Breast epithelium (tissue), 4 donors: ENCODE results near the gene TFB1M. TPM values are rescaled to one million over a fixed set of nuclear protein-coding genes. Genes with fewer than 3 reads are reported as not detected.
A peak's percentile ranks its signal among the peaks of the same experiment; 100 is the strongest.

Source experiments
- DNase-seq, 2 donors: peaks; one replicate each; pipeline ENCODE4 v3.0.0-alpha.2; 2019; ENCODE audit warnings: low spot score in 2 of 2
- H3K27ac ChIP-seq, 2 donors: fragments of 200-600 bp; sonication (generic) in 1 of 2; one replicate each; pipeline ENCODE4 v1.5.1; 2016 to 2019; ENCODE audit warnings: mild to moderate bottlenecking in 1 of 2
- H3K27me3 ChIP-seq, 2 donors: fragments of 200-600 bp; sonication (generic) in 1 of 2; one replicate each; pipeline versions ENCODE4 v1.5.1 to v1.6.0; 2017 to 2019; ENCODE audit warnings: control low read depth in 1 of 2, mild to moderate bottlenecking in 1 of 2
- H3K36me3 ChIP-seq: fragments of 200-600 bp; one replicate; pipeline ENCODE4 v1.5.1; 2019
- H3K4me1 ChIP-seq, 2 donors: fragments of 200-600 bp; sonication (generic); one replicate each; pipeline ENCODE4 v1.5.1; 2016 to 2019; ENCODE audit warnings: control low read depth in 1 of 2
- H3K4me3 ChIP-seq, 3 donors: fragments of 200-600 bp; sonication (generic); 1 replicate in 2 of 3; 2 replicates in 1 of 3; pipeline ENCODE4 v1.5.1; 2016 to 2019; ENCODE audit warnings: mild to moderate bottlenecking in 3 of 3, moderate library complexity in 2 of 3
- H3K9me3 ChIP-seq, 2 donors: fragments of 200-600 bp; sonication (generic) in 1 of 2; one replicate each; pipeline ENCODE4 v1.5.1; 2016 to 2019; ENCODE audit warnings: control low read depth in 1 of 2
- CTCF ChIP-seq, 3 donors: fragments of 450-650 bp; IDR thresholded peaks; one replicate each; pipeline ENCODE4 v1.5.1; 2016 to 2017; ENCODE audit warnings: antibody characterized with exemption in 3 of 3, mild to moderate bottlenecking in 3 of 3, moderate library complexity in 3 of 3
- POLR2A ChIP-seq: fragments of 450-650 bp; IDR thresholded peaks from one replicate; pipeline ENCODE4 v1.6.1; 2016; ENCODE audit warnings: antibody characterized with exemption, mild to moderate bottlenecking, moderate library complexity
- POLR2AphosphoS5 ChIP-seq, 3 donors: sonication (generic); formaldehyde crosslinking; IDR thresholded peaks; one replicate each; pipeline ENCODE4 v1.6.1; 2017; ENCODE audit warnings: antibody characterized with exemption in 3 of 3
- intact Hi-C: fragments of 100-400 bp; cut with DNase I; formaldehyde crosslinking; loops from one replicate; pipeline ENCODE4 v1.15.1; 2023; ENCODE audit warnings: low total_unique reads
- total RNA-seq, 3 donors: library from RNA; depleted of rRNA; stranded (reverse); fragments of >200 nt; gene quantifications; one replicate each; pipeline ENCODE4 v1.1.0, GENCODE V29; 2016

The TFB1M gene
- total RNA-seq, 3 donors from 2014 or later, result 9.9 to 28.5 (median 18.4) TPM

GRCh38 chr6:155215906-155216305 lies 98.4 kb downstream of the TFB1M start:
- Histone ChIP-seq H3K27me3 (no peaks in the 10 kb centered on the region), H3K4me1 (no peaks in the 10 kb centered on the region), H3K4me3 (no peak overlapping the region), H3K36me3 (no peaks in the 10 kb centered on the region), H3K27ac (no peak overlapping the region), H3K9me3 (peaks cover 0 to 4% of the 10 kb centered on the region in 2 donors)
- TF ChIP-seq CTCF (IDR thresholded peaks at IDR 0.05) (no peak), POLR2AphosphoS5 (IDR thresholded peaks at IDR 0.05) (no peak), POLR2A (no peak)
- intact Hi-C loops, result no loop called here
- no peak for DNase-seq

- Histone ChIP-seq H3K36me3 (no peaks in the 10 kb centered on the region), H3K4me1 (no peaks in the 10 kb centered on the region), H3K9me3 (peaks cover 0 to 4% of the 10 kb centered on the region in 2 donors), H3K4me3 (no peak overlapping the region), H3K27me3 (no peaks in the 10 kb centered on the region), H3K27ac (peak overlapping the region; percentile 2 to 63)
- intact Hi-C loops, result no loop called here
- TF ChIP-seq POLR2A, result no peak
- no peak for TF ChIP-seq POLR2AphosphoS5 (IDR thresholded peaks at IDR 0.05)
- no peak for DNase-seq
Measured at GRCh38 chr6:155213611-155214372, 100.5 kb downstream of the TFB1M start.

- DNase-seq, result peak in 1 of 2 donors; percentile 48
- TF ChIP-seq CTCF (IDR thresholded peaks at IDR 0.05), result no peak
- TF ChIP-seq POLR2A, result no peak
- TF ChIP-seq POLR2AphosphoS5 (IDR thresholded peaks at IDR 0.05), result no peak
- H3K4me3 ChIP-seq, result no peak overlapping the region
- peak overlapping the region; percentile 2 to 63 for H3K27ac ChIP-seq
- peaks cover 0 to 4% of the 10 kb centered on the region in 2 donors for H3K9me3 ChIP-seq
- H3K36me3 ChIP-seq, result no peaks in the 10 kb centered on the region
- H3K4me1 ChIP-seq, result no peaks in the 10 kb centered on the region
- H3K27me3 ChIP-seq, result no peaks in the 10 kb centered on the region
- intact Hi-C loops, result no loop called here
Measured at GRCh38 chr6:155212616-155213380, 101.5 kb downstream of the TFB1M start.

GRCh38 chr6:155212106-155212505 lies 102.2 kb downstream of the TFB1M start:
- Histone ChIP-seq H3K36me3 (no peaks in the 10 kb centered on the region), H3K4me1 (no peaks in the 10 kb centered on the region), H3K27me3 (no peaks in the 10 kb centered on the region), H3K4me3 (no peak overlapping the region), H3K27ac (no peak overlapping the region), H3K9me3 (peaks cover 0 to 4% of the 10 kb centered on the region in 2 donors)
- intact Hi-C loops, result no loop called here
- TF ChIP-seq CTCF (IDR thresholded peaks at IDR 0.05) (no peak), POLR2AphosphoS5 (IDR thresholded peaks at IDR 0.05) (no peak), POLR2A (no peak)
- DNase-seq, result no peak

- Histone ChIP-seq H3K27me3 (no peaks in the 10 kb centered on the region), H3K36me3 (no peaks in the 10 kb centered on the region), H3K27ac (no peak overlapping the region), H3K9me3 (peaks cover 0 to 4% of the 10 kb centered on the region in 2 donors), H3K4me3 (no peak overlapping the region), H3K4me1 (no peaks in the 10 kb centered on the region)
- TF ChIP-seq CTCF (IDR thresholded peaks at IDR 0.05) (no peak), POLR2A (no peak), POLR2AphosphoS5 (IDR thresholded peaks at IDR 0.05) (no peak)
- intact Hi-C loops, result no loop called here
- no peak for DNase-seq
Measured at GRCh38 chr6:155207223-155207622, 107.1 kb downstream of the TFB1M start.

Other genes with a start within 250 kb of the TFB1M start
- gene CLDN20, start 50.5 kb downstream of the TFB1M start, total RNA-seq, result not detected
- not detected for gene NOX3, start 141.4 kb upstream of the TFB1M start, total RNA-seq